ENCODE results near the gene LTK. TPM values are rescaled to one million over a fixed set of nuclear protein-coding genes. Genes with fewer than 3 reads are reported as not detected.

Gene LTK
- total RNA-seq, 1 donor from 2014 or later = not detected

DNA sequence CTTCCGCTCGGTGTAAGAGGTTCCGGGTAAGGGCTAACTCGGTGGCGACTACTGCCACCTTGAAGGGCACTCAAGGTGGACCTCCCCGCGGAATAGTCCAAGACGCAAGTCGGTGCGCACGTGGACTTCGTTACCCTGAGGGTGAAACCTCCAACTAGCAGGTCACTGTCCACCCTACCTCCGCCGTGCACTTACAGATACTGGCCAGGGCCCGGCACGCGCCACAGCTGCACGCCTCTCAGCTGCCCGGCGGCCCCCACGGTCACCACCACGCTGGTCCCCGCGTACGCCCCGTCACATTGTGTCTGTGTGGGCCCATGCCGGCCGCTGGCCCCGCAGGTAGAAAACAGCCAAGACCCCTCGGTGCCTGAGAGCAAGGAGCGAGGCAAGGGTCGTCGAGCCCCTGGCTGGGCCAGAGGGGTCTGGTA, 1.1 kb downstream of the LTK start:
- H4K20me1 ChIP-seq (ENCODE audit: low read depth) = peaks cover 34% of the 10 kb centered on the region
- H3K79me2 ChIP-seq (ENCODE audit: low read depth) = no peaks in the 10 kb centered on the region
- Mint-ChIP-seq H3K36me3 (peaks cover 10% of the 10 kb centered on the region), H3K27me3 (ENCODE audit: insufficient read depth, low read depth) (peaks cover 60% of the 10 kb centered on the region), H3K4me1 (peaks cover 14% of the 10 kb centered on the region), H3K27ac (no peak overlapping the region), H3K9me3 (no peaks in the 10 kb centered on the region), H3K4me3 (peak overlapping the region; percentile 77)
- H3K9me3 ChIP-seq (ENCODE audit: low read depth) = no peaks in the 10 kb centered on the region
- H3K4me2 ChIP-seq = peak overlapping the region; percentile 83
- peaks cover 24% of the 10 kb centered on the region for H3F3A ChIP-seq (ENCODE audit: low read depth)
- no peak overlapping the region for H3K9ac ChIP-seq
- no peak overlapping the region for H2AFZ ChIP-seq (replicated peaks)
- peaks cover 75% of the 10 kb centered on the region for H3K27me3 ChIP-seq
- H3K27ac ChIP-seq = no peak overlapping the region
- peaks cover 23% of the 10 kb centered on the region for H3K4me1 ChIP-seq
- no peaks in the 10 kb centered on the region for H3K36me3 ChIP-seq
- DNase-seq (ENCODE audit: low spot score) = peak; percentile 28
- H3K4me3 ChIP-seq = peak overlapping the region; percentile 42
- TF ChIP-seq EZH2phosphoT487 (IDR thresholded peaks at IDR 0.05) = peak; percentile 88
- TF ChIP-seq EZH2 (IDR thresholded peaks at IDR 0.05) = no peak
- TF ChIP-seq, protein P1, sequence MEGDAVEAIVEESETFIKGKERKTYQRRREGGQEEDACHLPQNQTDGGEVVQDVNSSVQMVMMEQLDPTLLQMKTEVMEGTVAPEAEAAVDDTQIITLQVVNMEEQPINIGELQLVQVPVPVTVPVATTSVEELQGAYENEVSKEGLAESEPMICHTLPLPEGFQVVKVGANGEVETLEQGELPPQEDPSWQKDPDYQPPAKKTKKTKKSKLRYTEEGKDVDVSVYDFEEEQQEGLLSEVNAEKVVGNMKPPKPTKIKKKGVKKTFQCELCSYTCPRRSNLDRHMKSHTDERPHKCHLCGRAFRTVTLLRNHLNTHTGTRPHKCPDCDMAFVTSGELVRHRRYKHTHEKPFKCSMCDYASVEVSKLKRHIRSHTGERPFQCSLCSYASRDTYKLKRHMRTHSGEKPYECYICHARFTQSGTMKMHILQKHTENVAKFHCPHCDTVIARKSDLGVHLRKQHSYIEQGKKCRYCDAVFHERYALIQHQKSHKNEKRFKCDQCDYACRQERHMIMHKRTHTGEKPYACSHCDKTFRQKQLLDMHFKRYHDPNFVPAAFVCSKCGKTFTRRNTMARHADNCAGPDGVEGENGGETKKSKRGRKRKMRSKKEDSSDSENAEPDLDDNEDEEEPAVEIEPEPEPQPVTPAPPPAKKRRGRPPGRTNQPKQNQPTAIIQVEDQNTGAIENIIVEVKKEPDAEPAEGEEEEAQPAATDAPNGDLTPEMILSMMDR (IDR thresholded peaks at IDR 0.05) = no peak

DNA sequence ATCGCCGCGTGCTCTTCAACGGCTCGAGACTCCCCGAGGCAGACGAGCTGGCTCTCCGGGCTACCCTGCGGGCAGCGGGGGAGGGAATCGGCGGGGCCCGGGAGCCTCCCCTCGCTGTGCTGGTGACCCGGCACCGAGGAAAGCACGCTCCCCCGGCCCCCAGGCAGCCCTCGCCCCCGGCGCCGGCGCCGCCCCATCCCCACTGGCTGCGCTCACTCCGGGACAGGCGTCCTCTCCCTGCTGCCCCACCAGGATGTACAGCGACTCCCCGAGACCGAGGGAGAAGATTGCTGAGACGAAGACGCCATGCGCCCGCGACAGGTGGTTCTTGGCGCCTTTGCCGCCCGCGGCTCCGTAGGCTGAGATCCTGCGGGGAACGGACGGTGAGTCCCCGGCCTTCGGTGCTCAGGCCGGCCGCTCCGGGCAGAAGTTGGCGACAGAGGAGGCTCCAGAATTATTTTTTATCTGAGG, 1.7 kb downstream of the LTK start:
- Histone ChIP-seq H3K27me3 (peaks cover 81% of the 10 kb centered on the region), H3K4me2 (peak overlapping the region; percentile 83)
- no peaks in the 10 kb centered on the region for H3K9me3 Mint-ChIP-seq

DNA sequence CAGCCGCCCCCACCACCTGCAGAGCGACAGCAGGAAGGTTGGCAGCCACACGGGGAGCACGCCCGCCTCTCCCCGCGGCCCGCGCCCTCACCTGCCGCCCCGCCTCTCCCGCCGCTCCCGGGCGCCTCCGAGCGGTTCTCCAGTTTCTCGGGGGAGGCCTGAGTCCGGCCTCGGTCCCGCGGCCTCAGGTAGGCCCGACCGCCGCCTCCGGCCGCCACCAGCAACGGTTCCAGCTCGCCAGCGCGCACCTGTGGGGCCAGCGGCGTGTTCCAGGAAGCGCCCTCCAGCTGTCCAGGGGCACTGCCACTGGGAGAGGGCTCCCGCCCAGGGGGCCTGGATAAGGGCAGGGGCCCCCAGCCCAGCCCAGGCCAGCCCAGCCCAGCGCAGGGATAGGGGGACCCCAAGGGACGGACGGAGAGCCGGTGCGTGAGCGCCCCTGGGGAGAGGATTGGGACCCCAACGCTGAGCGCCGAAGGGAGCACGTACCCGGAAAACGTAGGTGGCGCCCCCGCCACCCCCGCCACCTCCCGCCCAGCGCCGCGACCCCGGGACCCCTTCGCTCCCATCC, 2.2 kb downstream of the LTK start:
- H3K4me3 Mint-ChIP-seq = no peak overlapping the region
- peak overlapping the region; percentile 42 for H3K4me3 ChIP-seq

More for the DNA sequence above, 1.7 kb downstream of the LTK start:
- Mint-ChIP-seq H3K4me1 (peaks cover 14% of the 10 kb centered on the region), H3K36me3 (peaks cover 8% of the 10 kb centered on the region), H3K4me3 (peak overlapping the region; percentile 68), H3K27me3 (ENCODE audit: insufficient read depth, low read depth) (peaks cover 65% of the 10 kb centered on the region), H3K27ac (no peak overlapping the region)
- H3K36me3 ChIP-seq = no peaks in the 10 kb centered on the region
- no peaks in the 10 kb centered on the region for H3K79me2 ChIP-seq (ENCODE audit: low read depth)
- no peak overlapping the region for H3K9ac ChIP-seq
- H3K4me1 ChIP-seq = peaks cover 23% of the 10 kb centered on the region
- H3K27ac ChIP-seq = no peak overlapping the region
- peak overlapping the region; percentile 68 for H2AFZ ChIP-seq (replicated peaks)
- peaks cover 24% of the 10 kb centered on the region for H3F3A ChIP-seq (ENCODE audit: low read depth)
- peak; percentile 56 for DNase-seq (ENCODE audit: low spot score)
- peaks cover 34% of the 10 kb centered on the region for H4K20me1 ChIP-seq (ENCODE audit: low read depth)
- TF ChIP-seq, protein P1 (IDR thresholded peaks at IDR 0.05) = no peak
- TF ChIP-seq EZH2 (IDR thresholded peaks at IDR 0.05) = peak; percentile 95
- peak; percentile 94 for TF ChIP-seq EZH2phosphoT487 (IDR thresholded peaks at IDR 0.05)
- no peaks in the 10 kb centered on the region for H3K9me3 ChIP-seq (ENCODE audit: low read depth)
- peak overlapping the region; percentile 42 for H3K4me3 ChIP-seq

More for the DNA sequence above, 2.2 kb downstream of the LTK start:
- peaks cover 23% of the 10 kb centered on the region for H3K4me1 ChIP-seq
- Mint-ChIP-seq H3K4me1 (peaks cover 14% of the 10 kb centered on the region), H3K27me3 (ENCODE audit: insufficient read depth, low read depth) (peaks cover 68% of the 10 kb centered on the region), H3K9me3 (no peaks in the 10 kb centered on the region), H3K27ac (no peak overlapping the region), H3K36me3 (peaks cover 3% of the 10 kb centered on the region)
- TF ChIP-seq EZH2phosphoT487 (IDR thresholded peaks at IDR 0.05) (peak; percentile 95), EZH2 (IDR thresholded peaks at IDR 0.05) (peak; percentile 95)
- TF ChIP-seq, protein P1 (IDR thresholded peaks at IDR 0.05) = peak; percentile 5
- H2AFZ ChIP-seq (replicated peaks) = peak overlapping the region; percentile 68
- peaks cover 34% of the 10 kb centered on the region for H4K20me1 ChIP-seq (ENCODE audit: low read depth)
- H3K27ac ChIP-seq = no peak overlapping the region
- H3F3A ChIP-seq (ENCODE audit: low read depth) = peaks cover 24% of the 10 kb centered on the region
- peaks cover 86% of the 10 kb centered on the region for H3K27me3 ChIP-seq
- no peaks in the 10 kb centered on the region for H3K9me3 ChIP-seq (ENCODE audit: low read depth)
- no peak overlapping the region for H3K9ac ChIP-seq
- peak overlapping the region; percentile 83 for H3K4me2 ChIP-seq
- no peaks in the 10 kb centered on the region for H3K79me2 ChIP-seq (ENCODE audit: low read depth)
- no peaks in the 10 kb centered on the region for H3K36me3 ChIP-seq
- peak; percentile 65 for DNase-seq (ENCODE audit: low spot score)
